ENCODE data around the gene CAMTA1. TPM values are rescaled to one million over a fixed set of nuclear protein-coding genes. Genes with fewer than 3 reads are reported as not detected.

Gene CAMTA1
- total RNA-seq, 2 experiments from 2014 or later = 43.3 to 46.0 TPM

GRCh38 chr1:7263021-7263960 lies 478.0 kb downstream of the CAMTA1 start:
- ChIA-PET POLR2A (no interaction called here), CTCF (no interaction called here)
- Mint-ChIP-seq H3K4me3 (no peak overlapping the region), H3K27ac (no peak overlapping the region), H3K9me3 (ENCODE audit: insufficient read depth) (peaks cover under 1% of the 10 kb centered on the region), H3K36me3 (ENCODE audit: low read depth) (no peaks in the 10 kb centered on the region), H3K4me1 (ENCODE audit: low read depth) (no peaks in the 10 kb centered on the region), H3K27me3 (ENCODE audit: low read depth) (peaks cover 2% of the 10 kb centered on the region)
- no peak for ATAC-seq
- no peak for DNase-seq

GRCh38 chr1:7264101-7264500 lies 478.8 kb downstream of the CAMTA1 start:
- peaks cover 2% of the 10 kb centered on the region for H3K27me3 Mint-ChIP-seq (ENCODE audit: low read depth)
- ChIA-PET POLR2A (no interaction called here), CTCF (no interaction called here)
- ATAC-seq (no peak), DNase-seq (no peak)
- H3K4me3 Mint-ChIP-seq = no peak overlapping the region
- no peaks in the 10 kb centered on the region for H3K36me3 Mint-ChIP-seq (ENCODE audit: low read depth)
- H3K9me3 Mint-ChIP-seq (ENCODE audit: insufficient read depth) = peaks cover 6% of the 10 kb centered on the region
- H3K27ac Mint-ChIP-seq = no peak overlapping the region
- H3K4me1 Mint-ChIP-seq (ENCODE audit: low read depth) = no peaks in the 10 kb centered on the region

- Mint-ChIP-seq H3K4me1 (ENCODE audit: low read depth) (no peaks in the 10 kb centered on the region), H3K36me3 (ENCODE audit: low read depth) (no peaks in the 10 kb centered on the region), H3K27me3 (ENCODE audit: low read depth) (peaks cover 2% of the 10 kb centered on the region), H3K9me3 (ENCODE audit: insufficient read depth) (peaks cover 13% of the 10 kb centered on the region), H3K27ac (no peak overlapping the region), H3K4me3 (no peak overlapping the region)
- ATAC-seq = no peak
- no peak for DNase-seq
- CTCF ChIA-PET = no interaction called here
- POLR2A ChIA-PET = no interaction called here
Measured at GRCh38 chr1:7265771-7266371, 480.6 kb downstream of the CAMTA1 start.

- DNase-seq (no peak), ATAC-seq (no peak)
- Mint-ChIP-seq H3K4me1 (ENCODE audit: low read depth) (no peaks in the 10 kb centered on the region), H3K36me3 (ENCODE audit: low read depth) (no peaks in the 10 kb centered on the region), H3K27ac (no peak overlapping the region), H3K27me3 (ENCODE audit: low read depth) (peaks cover 2% of the 10 kb centered on the region), H3K9me3 (ENCODE audit: insufficient read depth) (peaks cover 13% of the 10 kb centered on the region), H3K4me3 (no peak overlapping the region)
- ChIA-PET POLR2A (no interaction called here), CTCF (no interaction called here)
Measured at GRCh38 chr1:7266561-7266960, 481.3 kb downstream of the CAMTA1 start.

- ATAC-seq = no peak
- H3K9me3 Mint-ChIP-seq (ENCODE audit: insufficient read depth) = peaks cover 13% of the 10 kb centered on the region
- H3K4me1 Mint-ChIP-seq (ENCODE audit: low read depth) = no peaks in the 10 kb centered on the region
- no peak overlapping the region for H3K4me3 Mint-ChIP-seq
- CTCF ChIA-PET = no interaction called here
- no peak overlapping the region for H3K27ac Mint-ChIP-seq
- H3K36me3 Mint-ChIP-seq (ENCODE audit: low read depth) = no peaks in the 10 kb centered on the region
- POLR2A ChIA-PET = no interaction called here
- DNase-seq = no peak
- H3K27me3 Mint-ChIP-seq (ENCODE audit: low read depth) = peaks cover 2% of the 10 kb centered on the region
Measured at GRCh38 chr1:7267493-7267892, 482.2 kb downstream of the CAMTA1 start.

GRCh38 chr1:7268983-7269382 lies 483.7 kb downstream of the CAMTA1 start:
- ATAC-seq = no peak
- Mint-ChIP-seq H3K9me3 (ENCODE audit: insufficient read depth) (peaks cover 13% of the 10 kb centered on the region), H3K36me3 (ENCODE audit: low read depth) (no peaks in the 10 kb centered on the region), H3K27me3 (ENCODE audit: low read depth) (no peaks in the 10 kb centered on the region), H3K4me3 (no peak overlapping the region), H3K4me1 (ENCODE audit: low read depth) (no peaks in the 10 kb centered on the region), H3K27ac (no peak overlapping the region)
- POLR2A ChIA-PET = no interaction called here
- DNase-seq = no peak
- CTCF ChIA-PET = no interaction called here

GRCh38 chr1:7269525-7269924 lies 484.3 kb downstream of the CAMTA1 start:
- Mint-ChIP-seq H3K27me3 (ENCODE audit: low read depth) (no peaks in the 10 kb centered on the region), H3K4me1 (ENCODE audit: low read depth) (no peaks in the 10 kb centered on the region), H3K4me3 (no peak overlapping the region), H3K27ac (no peak overlapping the region), H3K36me3 (ENCODE audit: low read depth) (no peaks in the 10 kb centered on the region), H3K9me3 (ENCODE audit: insufficient read depth) (peaks cover 13% of the 10 kb centered on the region)
- CTCF ChIA-PET = no interaction called here
- ATAC-seq (no peak), DNase-seq (no peak)
- POLR2A ChIA-PET = no interaction called here

GRCh38 chr1:7274256-7274655 lies 489.0 kb downstream of the CAMTA1 start:
- ChIA-PET CTCF (no interaction called here), POLR2A (no interaction called here)
- ATAC-seq (no peak), DNase-seq (no peak)
- Mint-ChIP-seq H3K9me3 (ENCODE audit: insufficient read depth) (peaks cover 6% of the 10 kb centered on the region), H3K4me3 (no peak overlapping the region), H3K27me3 (ENCODE audit: low read depth) (peaks cover 7% of the 10 kb centered on the region), H3K27ac (no peak overlapping the region), H3K4me1 (ENCODE audit: low read depth) (no peaks in the 10 kb centered on the region), H3K36me3 (ENCODE audit: low read depth) (no peaks in the 10 kb centered on the region)

- peaks cover 7% of the 10 kb centered on the region for H3K27me3 Mint-ChIP-seq (ENCODE audit: low read depth)
- CTCF ChIA-PET = no interaction called here
Measured at GRCh38 chr1:7278045-7278444, 492.8 kb downstream of the CAMTA1 start.

GRCh38 chr1:7278827-7279765 lies 493.8 kb downstream of the CAMTA1 start:
- Mint-ChIP-seq H3K4me3 (no peak overlapping the region), H3K27me3 (ENCODE audit: low read depth) (peaks cover 9% of the 10 kb centered on the region), H3K27ac (no peak overlapping the region), H3K9me3 (ENCODE audit: insufficient read depth) (no peaks in the 10 kb centered on the region), H3K36me3 (ENCODE audit: low read depth) (no peaks in the 10 kb centered on the region), H3K4me1 (ENCODE audit: low read depth) (no peaks in the 10 kb centered on the region)
- POLR2A ChIA-PET = no interaction called here
- DNase-seq = no peak
- no peak for ATAC-seq
- CTCF ChIA-PET = no interaction called here

More at GRCh38 chr1:7278045-7278444, 492.8 kb downstream of the CAMTA1 start:
- H3K4me3 Mint-ChIP-seq = no peak overlapping the region
- no peak for DNase-seq
- no peaks in the 10 kb centered on the region for H3K9me3 Mint-ChIP-seq (ENCODE audit: insufficient read depth)
- POLR2A ChIA-PET = no interaction called here
- H3K4me1 Mint-ChIP-seq (ENCODE audit: low read depth) = no peaks in the 10 kb centered on the region
- ATAC-seq = no peak
- H3K36me3 Mint-ChIP-seq (ENCODE audit: low read depth) = no peaks in the 10 kb centered on the region
- no peak overlapping the region for H3K27ac Mint-ChIP-seq

GRCh38 chr1:7279769-7280168 lies 494.5 kb downstream of the CAMTA1 start:
- Mint-ChIP-seq H3K27me3 (ENCODE audit: low read depth) (peaks cover 9% of the 10 kb centered on the region), H3K27ac (no peak overlapping the region), H3K4me3 (no peak overlapping the region), H3K36me3 (ENCODE audit: low read depth) (no peaks in the 10 kb centered on the region), H3K4me1 (ENCODE audit: low read depth) (no peaks in the 10 kb centered on the region), H3K9me3 (ENCODE audit: insufficient read depth) (no peaks in the 10 kb centered on the region)
- DNase-seq (no peak), ATAC-seq (no peak)
- ChIA-PET POLR2A (no interaction called here), CTCF (no interaction called here)
